Transverse colon (tissue), 4 donors: ENCODE data around the gene POR. TPM values are rescaled to one million over a fixed set of nuclear protein-coding genes. Genes with fewer than 3 reads are reported as not detected.

Source experiments
- DNase-seq: peaks from one replicate; pipeline ENCODE4 v3.0.0-alpha.2; 2019
- H3K27ac ChIP-seq, 4 donors: fragments of 200-600 bp; sonication (generic); 2 replicates each; pipeline ENCODE4 v1.5.1; 2016 to 2018; ENCODE audit warnings: inconsistent platforms in 4 of 4
- H3K27me3 ChIP-seq: fragments of 200-600 bp; sonication (generic); 2 replicates; pipeline ENCODE4 v1.5.1; 2017; ENCODE audit warnings: inconsistent platforms
- H3K36me3 ChIP-seq, 4 donors: fragments of 200-600 bp; sonication (generic); 2 replicates each; pipeline ENCODE4 v1.5.1; 2017 to 2019; ENCODE audit warnings: inconsistent platforms in 4 of 4
- H3K4me1 ChIP-seq, 4 donors: fragments of 200-600 bp; sonication (generic); 2 replicates each; pipeline ENCODE4 v1.5.1; 2017 to 2020; ENCODE audit warnings: inconsistent platforms in 4 of 4
- H3K4me3 ChIP-seq, 4 donors: fragments of 200-600 bp; sonication (generic); 1 replicate in 1 of 4; 2 replicates in 3 of 4; pipeline versions ENCODE4 v1.5.1 to v1.6.1; 2017 to 2019; ENCODE audit warnings: inconsistent platforms in 4 of 4
- H3K9me3 ChIP-seq, 2 donors: fragments of 200-600 bp; sonication (generic); 2 replicates each; pipeline ENCODE4 v1.5.1; 2017 to 2019; ENCODE audit warnings: inconsistent platforms in 2 of 2
- CTCF ChIP-seq, 5 experiments: fragments of 200-600 bp in 3 of 5; fragments of 450-650 bp in 2 of 5; sonication (generic) in 3 of 5; IDR thresholded peaks; 1 replicate in 2 of 5; 2 replicates in 3 of 5; pipeline ENCODE4 v1.5.1; 2016 to 2017; ENCODE audit warnings: antibody characterized with exemption in 5 of 5, inconsistent platforms in 3 of 5, mild to moderate bottlenecking in 2 of 5, moderate library complexity in 1 of 5
- EP300 ChIP-seq: sonication (generic); formaldehyde crosslinking; IDR thresholded peaks from one replicate; pipeline ENCODE4 v1.6.1; 2017; ENCODE audit warnings: antibody characterized with exemption, low read depth
- POLR2A ChIP-seq: fragments of 450-650 bp; IDR thresholded peaks from one replicate; pipeline ENCODE4 v1.6.1; 2016; ENCODE audit warnings: antibody characterized with exemption, mild to moderate bottlenecking, moderate library complexity
- POLR2AphosphoS5 ChIP-seq, 3 donors: sonication (generic); formaldehyde crosslinking; IDR thresholded peaks; one replicate each; pipeline ENCODE4 v1.6.1; 2016; ENCODE audit warnings: antibody characterized with exemption in 3 of 3
- WGBS, 2 donors: methylation state at CpG; one replicate each; pipeline ENCODE4 v1.1.5; 2018; ENCODE audit warnings: low coverage in 1 of 2; 5-methylcytosine and 5-hydroxymethylcytosine counted together
- in situ Hi-C, 4 donors: fragments of 200-750 bp; cut with MboI; loops; one replicate each; pipeline versions ENCODE4 v1.15.0 to v1.15.1; 2017; ENCODE audit warnings: low sequenced_read_pairs in 3 of 4, low pct_ligation_motif_present in 1 of 4, low pct_unique_long_range_greater_than_20kb in 1 of 4
- intact Hi-C: fragments of 100-400 bp; cut with DNase I; formaldehyde crosslinking; loops from one replicate; pipeline ENCODE4 v1.15.1; 2023; ENCODE audit warnings: low total_unique reads
- total RNA-seq, 4 donors: library from RNA; depleted of rRNA; stranded (reverse); fragments of >200 nt; gene quantifications; one replicate each; pipeline ENCODE4 v1.1.0, GENCODE V29; 2016

Gene POR
- total RNA-seq, 4 donors from 2014 or later = 95.9 to 200 (median 149) TPM

GRCh38 chr7:75957021-75957736, 42.2 kb downstream of the POR start:
- DNase-seq = peak; percentile 83
- peak overlapping the region in 1 of 4 donors; percentile 13 for H3K4me3 ChIP-seq
- no peaks in the 10 kb centered on the region for H3K9me3 ChIP-seq
- intact Hi-C loops (no loop called here), in situ Hi-C loops (no loop called here)
- H3K27me3 ChIP-seq = no peaks in the 10 kb centered on the region
- H3K27ac ChIP-seq = peak overlapping the region; percentile 72 to 82 (median 76)
- peaks cover 0 to 9% (median 4%) of the 10 kb centered on the region in 4 donors for H3K36me3 ChIP-seq
- H3K4me1 ChIP-seq = peaks cover 11 to 31% (median 23%) of the 10 kb centered on the region in 4 donors
- WGBS, 2 donors = 43 to 66% methylated on average over 4 to 16 of the region's 16 CpGs
- peak in 1 of 3 donors; percentile 39 for TF ChIP-seq POLR2AphosphoS5 (IDR thresholded peaks at IDR 0.05)
- TF ChIP-seq EP300 = no peak
- TF ChIP-seq POLR2A = peak; percentile 18
- TF ChIP-seq CTCF (IDR thresholded peaks at IDR 0.05) = no peak

GRCh38 chr7:75958802-75959543, 44.0 kb downstream of the POR start:
- no peak overlapping the region for H3K4me3 ChIP-seq
- peak overlapping the region; percentile 72 to 82 (median 76) for H3K27ac ChIP-seq
- peaks cover 11 to 31% (median 23%) of the 10 kb centered on the region in 4 donors for H3K4me1 ChIP-seq
- H3K27me3 ChIP-seq = no peaks in the 10 kb centered on the region
- no peaks in the 10 kb centered on the region for H3K9me3 ChIP-seq
- in situ Hi-C loops (no loop called here), intact Hi-C loops (no loop called here)
- TF ChIP-seq POLR2A (no peak), POLR2AphosphoS5 (IDR thresholded peaks at IDR 0.05) (no peak), EP300 (no peak), CTCF (IDR thresholded peaks at IDR 0.05) (no peak)
- peaks cover 0 to 8% (median 4%) of the 10 kb centered on the region in 4 donors for H3K36me3 ChIP-seq
- DNase-seq = no peak
- 75 to 82% methylated on average over 6 to 9 of the region's 9 CpGs for WGBS, 2 donors

GRCh38 chr7:75960372-75960771, 45.4 kb downstream of the POR start:
- WGBS, 2 donors = 95 to 100% methylated on average over 1 to 6 of the region's 6 CpGs
- no peaks in the 10 kb centered on the region for H3K27me3 ChIP-seq
- peaks cover 0 to 1% (median 0%) of the 10 kb centered on the region in 4 donors for H3K36me3 ChIP-seq
- DNase-seq = no peak
- in situ Hi-C loops (no loop called here), intact Hi-C loops (loop anchor here (10.0 kb wide), 1 partner anchor 46 kb away; the partner anchor contains the start of gene POR)
- no peaks in the 10 kb centered on the region for H3K9me3 ChIP-seq
- no peak overlapping the region for H3K27ac ChIP-seq
- no peak overlapping the region for H3K4me3 ChIP-seq
- H3K4me1 ChIP-seq = peaks cover 11 to 35% (median 23%) of the 10 kb centered on the region in 4 donors
- TF ChIP-seq EP300 (no peak), POLR2A (no peak), POLR2AphosphoS5 (IDR thresholded peaks at IDR 0.05) (no peak), CTCF (IDR thresholded peaks at IDR 0.05) (no peak)

- H3K27ac ChIP-seq = no peak overlapping the region
- in situ Hi-C loops = no loop called here
These were observed 46.3 kb downstream of the POR start for GRCh38 chr7:75961218-75961617.

More at GRCh38 chr7:75961218-75961617, 46.3 kb downstream of the POR start:
- WGBS, 2 donors = 95 to 96% methylated on average over 7 of the region's 7 CpGs
- Histone ChIP-seq H3K36me3 (no peaks in the 10 kb centered on the region), H3K4me3 (no peak overlapping the region), H3K27me3 (no peaks in the 10 kb centered on the region), H3K9me3 (no peaks in the 10 kb centered on the region), H3K4me1 (peaks cover 18 to 41% (median 27%) of the 10 kb centered on the region in 4 donors)
- intact Hi-C loops = loop anchor here (10.0 kb wide), 1 partner anchor 46 kb away; the partner anchor contains the start of gene POR
- DNase-seq = no peak
- TF ChIP-seq POLR2A = no peak
- no peak for TF ChIP-seq EP300
- no peak for TF ChIP-seq CTCF (IDR thresholded peaks at IDR 0.05)
- TF ChIP-seq POLR2AphosphoS5 (IDR thresholded peaks at IDR 0.05) = no peak
